HepG2 (cell line): ENCODE results near the gene FGF19. TPM values are rescaled to one million over a fixed set of nuclear protein-coding genes. Genes with fewer than 3 reads are reported as not detected.
A peak's percentile ranks its signal among the peaks of the same experiment; 100 is the strongest.

ENCODE experiments used
- ATAC-seq: fragments of 200-7000 bp; cut with Tn5 transposase; 3 replicates; pipeline ENCODE4 v1.9.1; 2020; ENCODE audit warnings: mild to moderate bottlenecking, moderate library complexity
- BruUV-seq: library from RNA; stranded (reverse); fragments of 400-500 nt; replicated peaks from 2 replicates; lab custom pipeline; 2021; lab: Mats Ljungman, UMichigan
- CTCF ChIA-PET: fragments of 300-600 bp; formaldehyde crosslinking; extraction: SDS; loops from one replicate; lab custom pipeline; 2021; ENCODE audit warnings: low total read pairs, inconsistent platforms, low intra/inter-chr PET ratio; lab: Yijun Ruan, JAX
- POLR2A ChIA-PET: fragments of 350-600 bp; sonication (Branson Sonifier 250); formaldehyde crosslinking; loops from one replicate; lab custom pipeline; 2020; ENCODE audit warnings: antibody characterized with exemption, inconsistent platforms; lab: Yijun Ruan, JAX
- DNase-seq: peaks from one replicate; pipeline ENCODE4 v3.0.0-alpha.2; 2015; ENCODE audit warnings: low spot score
- FAIRE-seq: peaks from 3 replicates; lab custom pipeline; 2011; peaks lifted over from hg19 to GRCh38; lab: Jason Lieb, UNC
- H2AFZ ChIP-seq: one replicate; pipeline ENCODE4 v1.6.1; 2011; ENCODE audit warnings: low read length, inconsistent platforms
- H3K27ac ChIP-seq: fragments of 300-600 bp; 3 replicates; pipeline ENCODE4 v1.8.0; 2011; ENCODE audit warnings: mixed run types, mild to moderate bottlenecking, mixed read lengths, low read length, inconsistent platforms; ENCODE audit not compliant: insufficient read depth; ENCODE audit errors: extremely low read length
- H3K27me3 ChIP-seq, 2 experiments: fragments of 200-600 bp in 1 of 2; 2 replicates in 1 of 2; 3 replicates in 1 of 2; pipeline versions ENCODE4 v1.6.0 to v1.8.0; 2011; ENCODE audit warnings: low read length in 2 of 2, mild to moderate bottlenecking in 2 of 2, moderate library complexity in 2 of 2, inconsistent platforms in 1 of 2; ENCODE audit not compliant: insufficient read depth in 2 of 2, control insufficient read depth in 1 of 2
- H3K36me3 ChIP-seq, 2 experiments: fragments of 200-600 bp in 1 of 2; replicated peaks in 1 of 2; 2 replicates in 1 of 2; 3 replicates in 1 of 2; pipeline versions ENCODE4 v1.5.1 to v1.8.0; 2011; ENCODE audit warnings: low read length in 2 of 2, inconsistent platforms in 1 of 2; ENCODE audit not compliant: insufficient read depth in 2 of 2, control insufficient read depth in 1 of 2
- H3K4me1 ChIP-seq: 2 replicates; pipeline ENCODE4 v1.5.1; 2012; ENCODE audit warnings: low read length, inconsistent platforms; ENCODE audit not compliant: insufficient read depth
- H3K4me2 ChIP-seq: 2 replicates; pipeline ENCODE4 v1.6.0; 2011; ENCODE audit warnings: low read depth, low read length, inconsistent platforms
- H3K4me3 ChIP-seq, 3 experiments: fragments of 200-600 bp in 1 of 3; sonication (generic), shearing (Covaris generic) in 1 of 3; replicated peaks in 1 of 3; 2 replicates each; pipeline ENCODE4 v1.5.1; 2011 to 2016; ENCODE audit warnings: low read length in 3 of 3, inconsistent platforms in 2 of 3, low read depth in 2 of 3, mild to moderate bottlenecking in 2 of 3, control low read depth in 1 of 3, mixed read lengths in 1 of 3; ENCODE audit not compliant: insufficient read depth in 1 of 3
- H3K79me2 ChIP-seq: one replicate; pipeline ENCODE4 v1.6.1; 2011; ENCODE audit warnings: low read length, inconsistent platforms; ENCODE audit not compliant: insufficient read depth
- H3K9ac ChIP-seq: 2 replicates; pipeline ENCODE4 v1.6.0; 2011; ENCODE audit warnings: mild to moderate bottlenecking, low read depth, low read length, inconsistent platforms; ENCODE audit not compliant: insufficient read depth
- H3K9me3 ChIP-seq: 2 replicates; pipeline ENCODE4 v1.5.1; 2012; ENCODE audit warnings: mild to moderate bottlenecking, low read length
- H4K20me1 ChIP-seq: 2 replicates; pipeline ENCODE4 v1.6.0; 2011; ENCODE audit warnings: inconsistent platforms, mild to moderate bottlenecking, low read length, moderate library complexity; ENCODE audit not compliant: insufficient read depth
- ZFP1 ChIP-seq: IDR thresholded peaks from 2 replicates; pipeline ENCODE4 v1.6.1; 2016
- ZNF138 ChIP-seq: sonication (generic); formaldehyde crosslinking; IDR thresholded peaks from 2 replicates; pipeline ENCODE4 v1.5.0; 2020; ENCODE audit warnings: mild to moderate bottlenecking, low read depth, missing genetic modification reagents
- ZNF260 ChIP-seq: sonication (generic); formaldehyde crosslinking; IDR thresholded peaks from 2 replicates; pipeline ENCODE4 v1.4.0; 2020; ENCODE audit warnings: missing genetic modification reagents, low read depth, mild to moderate bottlenecking, borderline replicate concordance
- ZNF296 ChIP-seq: sonication (generic); formaldehyde crosslinking; conservative IDR thresholded peaks from 2 replicates; pipeline ENCODE4 v1.5.0; 2020; ENCODE audit warnings: mild to moderate bottlenecking, missing genetic modification reagents
- ZNF326 ChIP-seq: sonication (generic); formaldehyde crosslinking; IDR thresholded peaks from 2 replicates; pipeline ENCODE4 v1.4.0; 2020; ENCODE audit warnings: missing genetic modification reagents, borderline replicate concordance
- ZNF768 ChIP-seq: sonication (generic); formaldehyde crosslinking; IDR thresholded peaks from 2 replicates; pipeline ENCODE4 v1.4.0; 2020; ENCODE audit warnings: missing genetic modification reagents
- WGBS: methylation state at CpG from one replicate; pipeline ENCODE4 v1.1.6; 2017; ENCODE audit warnings: low lambda C conversion rate; 5-methylcytosine and 5-hydroxymethylcytosine counted together
- in situ Hi-C: cut with HindIII; loops from 2 replicates; pipeline ENCODE4 v1.10.0; 2017; ENCODE audit warnings: low pct_unique_long_range_greater_than_20kb; ENCODE audit not compliant: extremely low pct_ligation_motif_present
- intact Hi-C: fragments of 100-400 bp; cut with micrococcal nuclease; formaldehyde crosslinking; loops from one replicate; pipeline ENCODE4 v1.10.0; 2022; ENCODE audit not compliant: unreplicated experiment
- polyA plus RNA-seq, 8 experiments: library from polyadenylated mRNA; depleted of rRNA in 3 of 8; stranded (reverse) in 7 of 8; unstranded in 1 of 8; fragments of >200 nt; fragmentation: Illumina TruSeq in 4 of 8; extraction: Trizol in 4 of 8; gene quantifications; 2 replicates each; pipeline versions ENCODE4 v1.2.1 to v1.2.3, GENCODE V29; 2011 to 2016; ENCODE audit warnings: low read depth in 4 of 8, missing spikeins in 1 of 8, mixed read lengths in 1 of 8; ENCODE audit not compliant: insufficient read depth in 1 of 8
- total RNA-seq, 5 experiments: library from RNA; depleted of rRNA; stranded (reverse); fragments of >200 nt; fragmentation: Illumina TruSeq; extraction: Trizol; gene quantifications; 2 replicates each; pipeline ENCODE4 v1.2.3, GENCODE V29; 2016; ENCODE audit warnings: low read depth in 1 of 5
- TF ChIP-seq, protein P1 (sequence below): sonication (generic); formaldehyde crosslinking; IDR thresholded peaks from 2 replicates; pipeline ENCODE4 v1.4.0; 2020; ENCODE audit warnings: missing genetic modification reagents, borderline replicate concordance

Gene FGF19
- total and polyA plus RNA-seq, 2 of the 13 experiments (the other 11 are each of a cell fraction or from before 2014, with no cell fraction given): 0.07 TPM; not detected in 1

DNA sequence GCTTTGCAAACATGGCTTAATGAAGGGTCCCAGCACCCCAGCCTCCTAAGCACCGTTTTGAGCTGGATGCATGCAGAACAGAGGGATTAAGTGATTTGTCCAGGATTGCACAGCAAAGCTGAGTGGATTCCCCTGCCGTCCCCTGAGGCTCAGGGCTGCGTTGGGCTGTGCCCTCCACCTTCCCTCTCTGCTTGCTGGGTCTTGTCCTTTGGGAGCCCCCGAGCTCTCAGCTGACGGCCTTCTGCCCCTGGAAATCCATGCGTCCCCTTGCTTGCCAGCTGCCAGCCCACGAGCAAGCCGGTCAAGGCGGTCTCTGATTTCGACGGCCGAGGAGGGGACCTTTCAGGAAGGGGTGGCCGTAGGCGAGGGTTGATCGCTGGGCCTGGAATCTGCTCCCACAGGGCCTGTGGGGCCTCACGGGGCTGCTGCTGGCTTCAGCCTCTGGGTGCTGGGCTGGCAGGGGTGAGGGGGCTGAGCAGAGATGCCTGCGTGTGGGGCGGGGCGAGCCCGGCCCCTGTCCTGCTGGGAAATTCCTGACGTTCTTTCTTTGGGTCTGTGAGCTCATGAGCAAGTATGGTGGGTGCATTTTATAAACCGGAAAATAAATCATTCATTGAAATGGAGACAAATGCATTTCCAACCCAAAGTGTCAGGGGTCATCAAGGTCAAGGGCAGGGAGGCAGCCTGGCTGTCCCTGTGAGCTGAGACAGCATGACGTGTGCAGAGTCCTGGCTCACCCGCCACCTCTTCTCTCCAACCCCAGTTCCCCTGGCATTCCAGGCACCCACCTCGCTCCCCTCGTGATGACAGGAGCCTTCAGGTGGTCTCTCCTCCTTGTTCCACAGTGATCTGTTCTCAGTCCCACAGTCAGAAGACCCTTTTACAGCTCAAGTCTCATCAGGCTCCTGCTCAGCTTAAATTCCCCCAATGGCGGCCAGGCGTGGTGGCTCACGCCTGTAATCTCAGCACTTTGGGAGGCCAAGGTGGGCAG lies 43.2 kb upstream of the FGF19 start:
- no peaks in the 10 kb centered on the region for H3K36me3 ChIP-seq
- H3K27me3 ChIP-seq: peaks cover 7 to 38% of the 10 kb centered on the region in 2 experiments; a peak in 3 of 5 replicates
- WGBS: 43% methylated on average over 17 of the region's 29 CpGs
- TF ChIP-seq ZNF296 (no peak), ZNF326 (no peak), ZNF138 (no peak), ZNF260 (CRISPR knock-in tag) (no peak), ZNF768 (CRISPR knock-in tag) (peak; percentile 78)
- TF ChIP-seq, all 625 proteins: peak for 1
- H3K27ac ChIP-seq: no peak overlapping the region
- no peak overlapping the region for H3K9ac ChIP-seq
- ChIA-PET POLR2A (no interaction called here), CTCF (no interaction called here)
- no TSS peak for BruUV-seq
- no peak overlapping the region for H3K4me3 ChIP-seq
- no peaks in the 10 kb centered on the region for H4K20me1 ChIP-seq
- H3K4me1 ChIP-seq: peaks cover 9% of the 10 kb centered on the region; the same call in 1 of the 2 replicates
- intact Hi-C loops (no loop called here), in situ Hi-C loops (no loop called here)
- H3K9me3 ChIP-seq: no peaks in the 10 kb centered on the region
- no peaks in the 10 kb centered on the region for H3K79me2 ChIP-seq
- no peak for FAIRE-seq
- no peak overlapping the region for H2AFZ ChIP-seq
- no peak for DNase-seq
- ATAC-seq: no peak
- no peak overlapping the region for H3K4me2 ChIP-seq

DNA sequence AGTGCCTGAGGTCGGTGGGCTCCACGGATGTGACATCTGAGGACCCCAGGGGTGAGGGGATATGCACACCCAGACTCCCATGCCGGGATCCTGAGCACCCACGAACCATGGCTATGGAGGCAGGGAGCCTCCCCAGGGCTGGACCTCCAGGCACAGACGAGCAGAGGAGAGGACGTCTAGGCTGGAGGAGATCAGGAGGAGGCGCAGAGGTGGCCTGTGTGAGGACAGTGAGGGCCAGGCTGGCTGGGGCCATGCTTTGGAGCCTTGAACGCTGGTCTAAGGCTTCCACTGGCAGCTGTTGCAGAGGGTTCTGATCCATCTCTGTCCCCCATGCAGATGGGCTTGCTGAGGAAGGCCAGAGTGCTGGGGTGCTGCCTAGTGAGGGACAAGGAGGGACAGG lies 42.3 kb upstream of the FGF19 start:
- no peaks in the 10 kb centered on the region for H3K79me2 ChIP-seq
- ATAC-seq (peak; percentile 32), DNase-seq (no peak), FAIRE-seq (no peak)
- no TSS peak for BruUV-seq
- no peak overlapping the region for H3K27ac ChIP-seq
- no peak overlapping the region for H3K4me3 ChIP-seq
- H3K9me3 ChIP-seq: no peaks in the 10 kb centered on the region
- peaks cover 8 to 45% of the 10 kb centered on the region in 2 experiments; a peak in 4 of 5 replicates for H3K27me3 ChIP-seq
- peaks cover 9% of the 10 kb centered on the region; the same call in 1 of the 2 replicates for H3K4me1 ChIP-seq
- intact Hi-C loops (no loop called here), in situ Hi-C loops (no loop called here)
- no peak overlapping the region for H3K9ac ChIP-seq
- no CpG with 5 or more reads among the region's 8 CpGs for WGBS
- H4K20me1 ChIP-seq: no peaks in the 10 kb centered on the region
- TF ChIP-seq ZFP1: no peak
- TF ChIP-seq, protein P1, sequence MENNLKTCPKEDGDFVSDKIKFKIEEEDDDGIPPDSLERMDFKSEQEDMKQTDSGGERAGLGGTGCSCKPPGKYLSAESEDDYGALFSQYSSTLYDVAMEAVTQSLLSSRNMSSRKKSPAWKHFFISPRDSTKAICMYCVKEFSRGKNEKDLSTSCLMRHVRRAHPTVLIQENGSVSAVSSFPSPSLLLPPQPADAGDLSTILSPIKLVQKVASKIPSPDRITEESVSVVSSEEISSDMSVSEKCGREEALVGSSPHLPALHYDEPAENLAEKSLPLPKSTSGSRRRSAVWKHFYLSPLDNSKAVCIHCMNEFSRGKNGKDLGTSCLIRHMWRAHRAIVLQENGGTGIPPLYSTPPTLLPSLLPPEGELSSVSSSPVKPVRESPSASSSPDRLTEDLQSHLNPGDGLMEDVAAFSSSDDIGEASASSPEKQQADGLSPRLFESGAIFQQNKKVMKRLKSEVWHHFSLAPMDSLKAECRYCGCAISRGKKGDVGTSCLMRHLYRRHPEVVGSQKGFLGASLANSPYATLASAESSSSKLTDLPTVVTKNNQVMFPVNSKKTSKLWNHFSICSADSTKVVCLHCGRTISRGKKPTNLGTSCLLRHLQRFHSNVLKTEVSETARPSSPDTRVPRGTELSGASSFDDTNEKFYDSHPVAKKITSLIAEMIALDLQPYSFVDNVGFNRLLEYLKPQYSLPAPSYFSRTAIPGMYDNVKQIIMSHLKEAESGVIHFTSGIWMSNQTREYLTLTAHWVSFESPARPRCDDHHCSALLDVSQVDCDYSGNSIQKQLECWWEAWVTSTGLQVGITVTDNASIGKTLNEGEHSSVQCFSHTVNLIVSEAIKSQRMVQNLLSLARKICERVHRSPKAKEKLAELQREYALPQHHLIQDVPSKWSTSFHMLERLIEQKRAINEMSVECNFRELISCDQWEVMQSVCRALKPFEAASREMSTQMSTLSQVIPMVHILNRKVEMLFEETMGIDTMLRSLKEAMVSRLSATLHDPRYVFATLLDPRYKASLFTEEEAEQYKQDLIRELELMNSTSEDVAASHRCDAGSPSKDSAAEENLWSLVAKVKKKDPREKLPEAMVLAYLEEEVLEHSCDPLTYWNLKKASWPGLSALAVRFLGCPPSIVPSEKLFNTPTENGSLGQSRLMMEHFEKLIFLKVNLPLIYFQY: no peak
- no peak overlapping the region for H2AFZ ChIP-seq
- no peak overlapping the region for H3K4me2 ChIP-seq
- CTCF ChIA-PET: no interaction called here
- H3K36me3 ChIP-seq: no peaks in the 10 kb centered on the region
- POLR2A ChIA-PET: no interaction called here
